ENCODE results near the gene DOCK1.

GRCh38 chr10:127044186-127044585 is 139.0 kb downstream of the DOCK1 start:
- TF ChIP-seq, protein P1, sequence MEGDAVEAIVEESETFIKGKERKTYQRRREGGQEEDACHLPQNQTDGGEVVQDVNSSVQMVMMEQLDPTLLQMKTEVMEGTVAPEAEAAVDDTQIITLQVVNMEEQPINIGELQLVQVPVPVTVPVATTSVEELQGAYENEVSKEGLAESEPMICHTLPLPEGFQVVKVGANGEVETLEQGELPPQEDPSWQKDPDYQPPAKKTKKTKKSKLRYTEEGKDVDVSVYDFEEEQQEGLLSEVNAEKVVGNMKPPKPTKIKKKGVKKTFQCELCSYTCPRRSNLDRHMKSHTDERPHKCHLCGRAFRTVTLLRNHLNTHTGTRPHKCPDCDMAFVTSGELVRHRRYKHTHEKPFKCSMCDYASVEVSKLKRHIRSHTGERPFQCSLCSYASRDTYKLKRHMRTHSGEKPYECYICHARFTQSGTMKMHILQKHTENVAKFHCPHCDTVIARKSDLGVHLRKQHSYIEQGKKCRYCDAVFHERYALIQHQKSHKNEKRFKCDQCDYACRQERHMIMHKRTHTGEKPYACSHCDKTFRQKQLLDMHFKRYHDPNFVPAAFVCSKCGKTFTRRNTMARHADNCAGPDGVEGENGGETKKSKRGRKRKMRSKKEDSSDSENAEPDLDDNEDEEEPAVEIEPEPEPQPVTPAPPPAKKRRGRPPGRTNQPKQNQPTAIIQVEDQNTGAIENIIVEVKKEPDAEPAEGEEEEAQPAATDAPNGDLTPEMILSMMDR (IDR thresholded peaks at IDR 0.05; ENCODE audit: borderline replicate concordance, extremely low read depth, low read length, poor library complexity, severe bottlenecking) = no peak
- no peak for TF ChIP-seq EZH2 (IDR thresholded peaks at IDR 0.05; ENCODE audit: borderline replicate concordance, low read depth, low read length, severe bottlenecking)

All from DND-41 (cell line).